Measurements from ENCODE around the gene CRY2. TPM values are rescaled to one million over a fixed set of nuclear protein-coding genes. Genes with fewer than 3 reads are reported as not detected.

CRY2 gene
- total and polyA plus RNA-seq, 12 donors, result 16.8 to 131 (median 86.6) TPM

- peaks cover 0 to 19% (median 13%) of the 10 kb centered on the region in 9 donors for H3K36me3 ChIP-seq
- intact Hi-C loops (cut with DNase I), result loop anchor here in 1 of 10 donors (1.0 kb wide), 1 partner anchor 16 kb away; no protein-coding TSS in a partner anchor
- 85% methylated on average over 3 of the region's 3 CpGs for WGBS, 2 donors
- no peak overlapping the region for H3K27ac ChIP-seq
- ATAC-seq (no peak), DNase-seq (no peak)
- H3K27me3 ChIP-seq, result no peaks in the 10 kb centered on the region
- H3K4me1 ChIP-seq, result no peaks in the 10 kb centered on the region
- no peak for TF ChIP-seq CTCF (IDR thresholded peaks at IDR 0.05)
- H3K9me3 ChIP-seq, result no peaks in the 10 kb centered on the region
- H3K4me3 ChIP-seq, result no peak overlapping the region
Observed at GRCh38 chr11:45815747-45816146, 31.5 kb upstream of the CRY2 start.

GRCh38 chr11:45816614-45817013, 30.7 kb upstream of the CRY2 start:
- peak in 2 of 8 donors; percentile 14 to 16 for ATAC-seq
- intact Hi-C loops (cut with DNase I), result loop anchor here in 1 of 10 donors (1.0 kb wide), 1 partner anchor 17 kb away; no protein-coding TSS in a partner anchor
- no peak for TF ChIP-seq CTCF (IDR thresholded peaks at IDR 0.05)
- H3K27me3 ChIP-seq, result no peaks in the 10 kb centered on the region
- DNase-seq, result no peak
- WGBS, 2 donors, result 33 to 44% methylated on average over 3 of the region's 3 CpGs
- H3K27ac ChIP-seq, result no peak overlapping the region
- no peaks in the 10 kb centered on the region for H3K9me3 ChIP-seq
- H3K4me3 ChIP-seq, result no peak overlapping the region
- no peaks in the 10 kb centered on the region for H3K4me1 ChIP-seq
- peaks cover 0 to 11% (median 4%) of the 10 kb centered on the region in 9 donors for H3K36me3 ChIP-seq

- ATAC-seq, result no peak
- no peaks in the 10 kb centered on the region for H3K9me3 ChIP-seq
- H3K27ac ChIP-seq, result no peak overlapping the region
- WGBS, 2 donors, result 94 to 98% methylated on average over 7 of the region's 7 CpGs
- intact Hi-C loops (cut with DNase I), result no loop called here
- H3K4me1 ChIP-seq, result no peaks in the 10 kb centered on the region
- no peak overlapping the region for H3K4me3 ChIP-seq
- H3K36me3 ChIP-seq, result peaks cover 0 to 5% (median 0%) of the 10 kb centered on the region in 9 donors
- no peak for DNase-seq
- TF ChIP-seq CTCF (IDR thresholded peaks at IDR 0.05), result no peak
- no peaks in the 10 kb centered on the region for H3K27me3 ChIP-seq
Observed at GRCh38 chr11:45817191-45817590, 30.1 kb upstream of the CRY2 start.

GRCh38 chr11:45818961-45819605, 28.2 kb upstream of the CRY2 start:
- 70 to 78% methylated on average over 6 of the region's 6 CpGs for WGBS, 2 donors
- no peak for ATAC-seq
- peaks cover 0 to 5% (median 0%) of the 10 kb centered on the region in 9 donors for H3K4me1 ChIP-seq

More at GRCh38 chr11:45818961-45819605, 28.2 kb upstream of the CRY2 start:
- no peak overlapping the region for H3K27ac ChIP-seq
- no peaks in the 10 kb centered on the region for H3K9me3 ChIP-seq
- DNase-seq, result no peak
- no peaks in the 10 kb centered on the region for H3K27me3 ChIP-seq
- no peak for TF ChIP-seq CTCF (IDR thresholded peaks at IDR 0.05)
- no peaks in the 10 kb centered on the region for H3K36me3 ChIP-seq
- intact Hi-C loops (cut with DNase I), result no loop called here
- H3K4me3 ChIP-seq, result no peak overlapping the region

Data from heart right ventricle (tissue), 16 donors.